Neural cell (in vitro differentiated cells): ENCODE measurements around the gene TNRC6C. TPM values are rescaled to one million over a fixed set of nuclear protein-coding genes. Genes with fewer than 3 reads are reported as not detected.

Source experiments
- H2AFZ ChIP-seq: fragments of 200-600, 300-800 bp; sonication (generic), shearing (Covaris generic); 2 replicates; pipeline ENCODE4 v1.6.0; 2014; ENCODE audit warnings: low read depth, mild to moderate bottlenecking, antibody characterized with exemption, low read length, moderate library complexity
- H3F3A ChIP-seq: fragments of 200-600 bp; shearing (Covaris generic); 2 replicates; pipeline ENCODE4 v1.6.1; 2016; ENCODE audit warnings: mild to moderate bottlenecking, moderate library complexity, mixed read lengths, antibody characterized with exemption, low read length; ENCODE audit not compliant: insufficient read depth, poor library complexity, severe bottlenecking
- H3K27ac ChIP-seq: fragments of 200-600, 300-800 bp; sonication (generic), shearing (Covaris generic); 2 replicates; pipeline ENCODE4 v1.5.1; 2014; ENCODE audit warnings: mild to moderate bottlenecking, low read length, moderate library complexity
- H3K27me3 ChIP-seq: fragments of 300-800, 200-600 bp; sonication (generic), shearing (Covaris generic); 2 replicates; pipeline ENCODE4 v1.6.0; 2014; ENCODE audit warnings: mild to moderate bottlenecking, low read depth, low read length, moderate library complexity; ENCODE audit not compliant: insufficient read depth
- H3K36me3 ChIP-seq: fragments of 300-800, 200-600 bp; sonication (generic), shearing (Covaris generic); 2 replicates; pipeline ENCODE4 v1.5.1; 2014; ENCODE audit warnings: mild to moderate bottlenecking, antibody characterized with exemption, low read length, moderate library complexity; ENCODE audit not compliant: insufficient read depth
- H3K4me2 ChIP-seq: fragments of 300-800, 200-600 bp; sonication (generic), shearing (Covaris generic); 2 replicates; pipeline ENCODE4 v1.6.0; 2014; ENCODE audit warnings: mild to moderate bottlenecking, low read length
- H3K4me3 ChIP-seq: fragments of 300-800, 200-600 bp; sonication (generic), shearing (Covaris generic); 2 replicates; pipeline ENCODE4 v1.5.1; 2014; ENCODE audit warnings: mild to moderate bottlenecking, low read length, moderate library complexity
- H3K79me2 ChIP-seq: fragments of 200-600 bp; shearing (Covaris generic); replicated peaks from 2 replicates; pipeline ENCODE4 v1.6.0; 2014; ENCODE audit warnings: mild to moderate bottlenecking, low read length, moderate library complexity; ENCODE audit not compliant: insufficient read depth
- H3K9ac ChIP-seq: fragments of 300-800, 200-600 bp; sonication (generic), shearing (Covaris generic); 2 replicates; pipeline ENCODE4 v1.6.1; 2016; ENCODE audit warnings: mild to moderate bottlenecking, low read length, mixed read lengths
- H3K9me2 ChIP-seq: fragments of 200-600 bp; shearing (Covaris generic); 2 replicates; pipeline ENCODE4 v1.6.1; 2016; ENCODE audit warnings: mild to moderate bottlenecking, low read length, mixed read lengths; ENCODE audit not compliant: insufficient read depth
- H3K9me3 ChIP-seq: fragments of 200-600, 300-800 bp; sonication (generic), shearing (Covaris generic); 2 replicates; pipeline ENCODE4 v1.6.1; 2016; ENCODE audit warnings: mild to moderate bottlenecking, mixed run types, low read length, moderate library complexity, mixed read lengths
- H4K20me1 ChIP-seq: fragments of 200-600 bp; shearing (Covaris generic); 2 replicates; pipeline ENCODE4 v1.6.1; 2016; ENCODE audit warnings: mild to moderate bottlenecking, mixed run types; ENCODE audit not compliant: insufficient read depth
- CTCF ChIP-seq: fragments of 450-650 bp; IDR thresholded peaks from 2 replicates; pipeline ENCODE4 v1.5.1; 2014; ENCODE audit warnings: antibody characterized with exemption, mild to moderate bottlenecking, moderate library complexity; ENCODE audit not compliant: poor library complexity, severe bottlenecking
- EZH2 ChIP-seq: fragments of 200-600, 300-800 bp; shearing (Covaris generic), sonication (generic); IDR thresholded peaks from 2 replicates; pipeline ENCODE4 v1.6.1; 2014; ENCODE audit warnings: antibody characterized with exemption, low read length, borderline replicate concordance, mild to moderate bottlenecking; ENCODE audit not compliant: insufficient read depth, poor library complexity, severe bottlenecking
- MXI1 ChIP-seq: fragments of 450-650 bp; conservative IDR thresholded peaks from 2 replicates; pipeline ENCODE4 v1.6.1; 2014; ENCODE audit warnings: antibody characterized with exemption, mild to moderate bottlenecking; ENCODE audit not compliant: poor library complexity, severe bottlenecking
- POLR2AphosphoS5 ChIP-seq: IDR thresholded peaks from 2 replicates; pipeline ENCODE4 v1.6.1; 2012
- RAD21 ChIP-seq: fragments of 450-650 bp; conservative IDR thresholded peaks from 2 replicates; pipeline ENCODE4 v1.6.1; 2014; ENCODE audit warnings: antibody characterized with exemption, mild to moderate bottlenecking, moderate library complexity
- REST ChIP-seq: IDR thresholded peaks from 2 replicates; pipeline ENCODE4 v1.6.1; 2012; ENCODE audit warnings: borderline replicate concordance
- SMC3 ChIP-seq: fragments of 450-650 bp; conservative IDR thresholded peaks from 2 replicates; pipeline ENCODE4 v1.6.1; 2014; ENCODE audit warnings: antibody characterized with exemption, mild to moderate bottlenecking, moderate library complexity; ENCODE audit not compliant: poor library complexity
- TAF1 ChIP-seq: IDR thresholded peaks from 2 replicates; pipeline ENCODE4 v1.6.1; 2012; ENCODE audit warnings: low read depth
- polyA plus RNA-seq: library from polyadenylated mRNA; depleted of rRNA; stranded (reverse); fragments of >200 nt; gene quantifications from 2 replicates; pipeline ENCODE4 v1.2.3, GENCODE V29; 2014

Gene TNRC6C
- polyA plus RNA-seq, 1 donor from 2014 or later, result 15.4 TPM

- no peak overlapping the region for H3K27ac ChIP-seq
- H3K36me3 ChIP-seq, result peaks cover 31% of the 10 kb centered on the region
These were observed 114.5 kb downstream of the TNRC6C start for GRCh38 chr17:78072961-78073360.

GRCh38 chr17:78075011-78075410, 116.5 kb downstream of the TNRC6C start:
- Histone ChIP-seq H3K27me3 (no peaks in the 10 kb centered on the region), H3K4me2 (no peak overlapping the region), H3K9ac (no peak overlapping the region), H3K27ac (no peak overlapping the region), H3K9me3 (no peaks in the 10 kb centered on the region), H3K4me3 (no peak overlapping the region), H3K36me3 (peaks cover 32% of the 10 kb centered on the region), H3K79me2 (no peaks in the 10 kb centered on the region), H3F3A (no peaks in the 10 kb centered on the region), H3K9me2 (no peaks in the 10 kb centered on the region), H2AFZ (no peak overlapping the region), H4K20me1 (no peaks in the 10 kb centered on the region)
- no peak for TF ChIP-seq RAD21
- no peak for TF ChIP-seq TAF1
- TF ChIP-seq POLR2AphosphoS5, result no peak
- no peak for TF ChIP-seq SMC3
- TF ChIP-seq CTCF, result no peak
- no peak for TF ChIP-seq MXI1
- no peak for TF ChIP-seq EZH2

More at GRCh38 chr17:78072961-78073360, 114.5 kb downstream of the TNRC6C start:
- Histone ChIP-seq H3K79me2 (no peaks in the 10 kb centered on the region), H3K4me3 (no peak overlapping the region), H3K9ac (no peak overlapping the region), H4K20me1 (no peaks in the 10 kb centered on the region), H3K9me3 (no peaks in the 10 kb centered on the region), H3K4me2 (no peak overlapping the region), H3F3A (no peaks in the 10 kb centered on the region), H2AFZ (no peak overlapping the region), H3K9me2 (no peaks in the 10 kb centered on the region), H3K27me3 (no peaks in the 10 kb centered on the region)
- no peak for TF ChIP-seq MXI1
- no peak for TF ChIP-seq RAD21
- no peak for TF ChIP-seq REST
- TF ChIP-seq CTCF, result no peak
- no peak for TF ChIP-seq POLR2AphosphoS5
- TF ChIP-seq EZH2, result no peak
- TF ChIP-seq SMC3, result no peak
